GM13976 (cell line): ENCODE results near the gene PTER.
A peak's percentile ranks its signal among the peaks of the same experiment; 100 is the strongest.

Source experiments
- DNase-seq: peaks from one replicate; pipeline ENCODE4 v3.0.0; 2012; ENCODE audit warnings: low spot score
- CTCF ChIP-seq: IDR thresholded peaks from 2 replicates; pipeline ENCODE4 v1.5.1; 2012; ENCODE audit warnings: borderline replicate concordance, mild to moderate bottlenecking; ENCODE audit not compliant: insufficient read depth; ENCODE audit errors: extremely low read depth, missing control alignments, control extremely low read depth
- in situ Hi-C: fragments of 300-500 bp; cut with MboI; formaldehyde crosslinking; loops from one replicate; pipeline ENCODE4 v1.12.0; 2022; ENCODE audit warnings: low sequenced_read_pairs, mixed read lengths, inconsistent platforms; ENCODE audit not compliant: unreplicated experiment

PTER gene

GRCh38 chr10:16436758-16437539, at the start of gene PTER:
Gene PTER, plus strand, starts transcription at chr10:16437010. Its CDS starts 47,375 bp downstream, at chr10:16484385.
- in situ Hi-C loops = no loop called here
- DNase-seq = peak; percentile 95
- TF ChIP-seq CTCF = no peak

GRCh38 chr10:16392531-16393069, 44.2 kb upstream of the PTER start:
- TF ChIP-seq CTCF = no peak
- in situ Hi-C loops = no loop called here
- DNase-seq = no peak

- in situ Hi-C loops = no loop called here
- DNase-seq = no peak
- TF ChIP-seq CTCF = no peak
These were observed 43.4 kb upstream of the PTER start for GRCh38 chr10:16393271-16393858.

GRCh38 chr10:16401416-16401815, 35.4 kb upstream of the PTER start:
- in situ Hi-C loops = no loop called here
- TF ChIP-seq CTCF = no peak
- no peak for DNase-seq

- no peak for DNase-seq
- in situ Hi-C loops = no loop called here
- no peak for TF ChIP-seq CTCF
These were observed 28.4 kb upstream of the PTER start for GRCh38 chr10:16408379-16408778.

- no peak for DNase-seq
- no peak for TF ChIP-seq CTCF
- in situ Hi-C loops = no loop called here
These were observed 19.5 kb upstream of the PTER start for GRCh38 chr10:16417341-16417740.

GRCh38 chr10:16423599-16423998, 13.2 kb upstream of the PTER start:
- in situ Hi-C loops = no loop called here
- no peak for DNase-seq
- no peak for TF ChIP-seq CTCF
